CD8-positive, alpha-beta memory T cell (primary cell): Measurements from ENCODE around the gene CTU1. TPM values are rescaled to one million over a fixed set of nuclear protein-coding genes. Genes with fewer than 3 reads are reported as not detected.

Experiments
- CTCF ChIA-PET: fragments of 350-600 bp; sonication (Branson Sonifier 250); formaldehyde crosslinking; loops from one replicate; lab custom pipeline; 2021; ENCODE audit warnings: antibody characterized with exemption; lab: Charles Lee
- POLR2A ChIA-PET: fragments of 350-600 bp; sonication (Branson Sonifier 250); formaldehyde crosslinking; loops from one replicate; lab custom pipeline; 2021; ENCODE audit warnings: antibody characterized with exemption; lab: Charles Lee
- DNase-seq, 5 donors: peaks; one replicate each; pipeline versions ENCODE4 v3.0.0 to v3.0.0-alpha.2; 2020 to 2022; ENCODE audit warnings: mixed read lengths in 1 of 5
- H3K27ac ChIP-seq: one replicate; pipeline ENCODE4 v1.7.0; 2013; ENCODE audit warnings: low read depth, mild to moderate bottlenecking, low read length, moderate library complexity
- H3K27me3 ChIP-seq: 2 replicates; pipeline ENCODE4 v1.7.0; 2013; ENCODE audit warnings: low read length, mild to moderate bottlenecking; ENCODE audit not compliant: insufficient read depth, poor library complexity, severe bottlenecking
- H3K36me3 ChIP-seq: 2 replicates; pipeline ENCODE4 v1.7.0; 2013; ENCODE audit warnings: mild to moderate bottlenecking, low read length, moderate library complexity; ENCODE audit not compliant: insufficient read depth
- H3K4me1 ChIP-seq: 2 replicates; pipeline ENCODE4 v1.7.0; 2013; ENCODE audit warnings: mild to moderate bottlenecking, low read length, moderate library complexity; ENCODE audit not compliant: insufficient read depth
- H3K4me3 ChIP-seq: 2 replicates; pipeline ENCODE4 v1.7.0; 2013; ENCODE audit warnings: mild to moderate bottlenecking, low read length
- H3K9me3 ChIP-seq: 2 replicates; pipeline ENCODE4 v1.7.0; 2013; ENCODE audit warnings: mild to moderate bottlenecking, low read length
- H3K27ac Mint-ChIP-seq, 8 donors: one replicate each; pipeline ENCODE4 v1.8.0; 2020 to 2021; ENCODE audit warnings: mixed read lengths in 8 of 8, mild to moderate bottlenecking in 6 of 8, inconsistent platforms in 3 of 8, moderate library complexity in 3 of 8
- H3K27me3 Mint-ChIP-seq, 2 donors: one replicate each; pipeline ENCODE4 v1.8.0; 2020 to 2021; ENCODE audit warnings: mixed read lengths in 2 of 2, mild to moderate bottlenecking in 1 of 2, moderate library complexity in 1 of 2
- H3K36me3 Mint-ChIP-seq, 3 donors: one replicate each; pipeline ENCODE4 v1.8.0; 2020 to 2021; ENCODE audit warnings: mixed read lengths in 3 of 3, inconsistent platforms in 1 of 3, mild to moderate bottlenecking in 1 of 3
- H3K4me1 Mint-ChIP-seq, 3 donors: one replicate each; pipeline ENCODE4 v1.8.0; 2020 to 2021; ENCODE audit warnings: mixed read lengths in 3 of 3, inconsistent platforms in 1 of 3, mild to moderate bottlenecking in 1 of 3
- H3K4me3 Mint-ChIP-seq, 7 donors: one replicate each; pipeline ENCODE4 v1.8.0; 2020 to 2021; ENCODE audit warnings: mixed read lengths in 7 of 7, mild to moderate bottlenecking in 6 of 7, moderate library complexity in 4 of 7, inconsistent platforms in 2 of 7
- H3K9me3 Mint-ChIP-seq, 5 donors: one replicate each; pipeline ENCODE4 v1.8.0; 2020 to 2022; ENCODE audit warnings: mixed read lengths in 5 of 5, mild to moderate bottlenecking in 3 of 5, moderate library complexity in 2 of 5, inconsistent platforms in 1 of 5
- polyA plus RNA-seq: library from polyadenylated mRNA; unstranded; fragments of 300-500 nt; fragmentation: Illumina TruSeq; gene quantifications from one replicate; pipeline ENCODE4 v1.2.3, GENCODE V29; 2021
- total RNA-seq, 2 experiments: library from RNA; stranded (reverse); gene quantifications; one replicate each; pipeline ENCODE4 v1.2.3, GENCODE V29; 2021

CTU1 gene
- total and polyA plus RNA-seq, 3 experiments from 2014 or later: 8.8 to 13.4 (median 11.0) TPM

- H3K4me1 Mint-ChIP-seq: no peaks in the 10 kb centered on the region
- no peak for DNase-seq
- no peak overlapping the region for H3K4me3 ChIP-seq
- H3K9me3 ChIP-seq: no peaks in the 10 kb centered on the region
- CTCF ChIA-PET: no interaction called here
- H3K4me3 Mint-ChIP-seq: no peak overlapping the region
- peaks cover 18 to 48% of the 10 kb centered on the region in 2 donors for H3K27me3 Mint-ChIP-seq
- H3K36me3 ChIP-seq: no peaks in the 10 kb centered on the region
- no peaks in the 10 kb centered on the region for H3K36me3 Mint-ChIP-seq
- POLR2A ChIA-PET: no interaction called here
- no peaks in the 10 kb centered on the region for H3K4me1 ChIP-seq
- no peak overlapping the region for H3K27ac ChIP-seq
- no peaks in the 10 kb centered on the region for H3K9me3 Mint-ChIP-seq
- H3K27ac Mint-ChIP-seq: no peak overlapping the region
- H3K27me3 ChIP-seq: peaks cover 3% of the 10 kb centered on the region
These were observed 52.3 kb downstream of the CTU1 start for GRCh38 chr19:51055866-51056265.

Other genes with a start within 250 kb of the CTU1 start
- gene KLK2, start 235.0 kb downstream of the CTU1 start, total RNA-seq: not detected
- gene KLK2, start 235.0 kb downstream of the CTU1 start, polyA plus RNA-seq: not detected
- gene KLK4, start 197.0 kb downstream of the CTU1 start, total RNA-seq: not detected
- gene KLK4, start 197.0 kb downstream of the CTU1 start, polyA plus RNA-seq: not detected
- gene KLK5, start 155.4 kb downstream of the CTU1 start, total RNA-seq: not detected
- not detected for gene KLK5, start 155.4 kb downstream of the CTU1 start, polyA plus RNA-seq
- gene KLK6, start 138.8 kb downstream of the CTU1 start, total RNA-seq: not detected
- gene KLK6, start 138.8 kb downstream of the CTU1 start, polyA plus RNA-seq: not detected
- not detected for gene KLK7, start 124.5 kb downstream of the CTU1 start, total RNA-seq
- gene KLK7, start 124.5 kb downstream of the CTU1 start, polyA plus RNA-seq: not detected
- not detected for gene KLK8, start 106.8 kb downstream of the CTU1 start, total RNA-seq
- gene KLK8, start 106.8 kb downstream of the CTU1 start, polyA plus RNA-seq: not detected
- gene KLK10, start 88.7 kb downstream of the CTU1 start, total RNA-seq: not detected
- gene KLK10, start 88.7 kb downstream of the CTU1 start, polyA plus RNA-seq: not detected
- gene KLK11, start 81.8 kb downstream of the CTU1 start, total RNA-seq: not detected
- gene KLK11, start 81.8 kb downstream of the CTU1 start, polyA plus RNA-seq: not detected
- not detected for gene KLK12, start 73.4 kb downstream of the CTU1 start, total RNA-seq
- not detected for gene KLK12, start 73.4 kb downstream of the CTU1 start, polyA plus RNA-seq
- gene KLK13, start 43.3 kb downstream of the CTU1 start, total RNA-seq: not detected
- gene KLK13, start 43.3 kb downstream of the CTU1 start, polyA plus RNA-seq: not detected
- under 1 TPM; 0.26 to 0.31 TPM for gene KLK14, start 25.5 kb downstream of the CTU1 start, total RNA-seq
- not detected for gene KLK14, start 25.5 kb downstream of the CTU1 start, polyA plus RNA-seq
- gene SIGLEC9, start 16.5 kb upstream of the CTU1 start, total RNA-seq: under 1 TPM; 0.46 to 0.93 TPM
- gene SIGLEC9, start 16.5 kb upstream of the CTU1 start, polyA plus RNA-seq: 3.6 TPM
- under 1 TPM; 0.42 to 0.46 TPM for gene SIGLEC7, start 33.9 kb upstream of the CTU1 start, total RNA-seq
- 2.5 TPM for gene SIGLEC7, start 33.9 kb upstream of the CTU1 start, polyA plus RNA-seq
- under 1 TPM; 0.47 to 0.70 TPM for gene CD33, start 116.7 kb upstream of the CTU1 start, total RNA-seq
- gene CD33, start 116.7 kb upstream of the CTU1 start, polyA plus RNA-seq: not detected
- gene SIGLECL1, start 142.7 kb upstream of the CTU1 start, total RNA-seq: not detected
- not detected for gene SIGLECL1, start 142.7 kb upstream of the CTU1 start, polyA plus RNA-seq
- under 1 TPM; 0.09 TPM for gene IGLON5, start 203.2 kb upstream of the CTU1 start, total RNA-seq
- gene IGLON5, start 203.2 kb upstream of the CTU1 start, polyA plus RNA-seq: not detected
- gene VSIG10L, start 233.7 kb upstream of the CTU1 start, total RNA-seq: 1 to 10 TPM; 3.3 to 3.6 TPM
- 0.29 TPM for gene VSIG10L, start 233.7 kb upstream of the CTU1 start, polyA plus RNA-seq